Measurements from ENCODE around the gene ZNF565. TPM values are rescaled to one million over a fixed set of nuclear protein-coding genes. Genes with fewer than 3 reads are reported as not detected.

ZNF565 gene
- total and polyA plus RNA-seq, 2 of the 13 experiments (the other 11 are each of a cell fraction or from before 2014, with no cell fraction given) = 1.8 to 5.2 TPM

DNA sequence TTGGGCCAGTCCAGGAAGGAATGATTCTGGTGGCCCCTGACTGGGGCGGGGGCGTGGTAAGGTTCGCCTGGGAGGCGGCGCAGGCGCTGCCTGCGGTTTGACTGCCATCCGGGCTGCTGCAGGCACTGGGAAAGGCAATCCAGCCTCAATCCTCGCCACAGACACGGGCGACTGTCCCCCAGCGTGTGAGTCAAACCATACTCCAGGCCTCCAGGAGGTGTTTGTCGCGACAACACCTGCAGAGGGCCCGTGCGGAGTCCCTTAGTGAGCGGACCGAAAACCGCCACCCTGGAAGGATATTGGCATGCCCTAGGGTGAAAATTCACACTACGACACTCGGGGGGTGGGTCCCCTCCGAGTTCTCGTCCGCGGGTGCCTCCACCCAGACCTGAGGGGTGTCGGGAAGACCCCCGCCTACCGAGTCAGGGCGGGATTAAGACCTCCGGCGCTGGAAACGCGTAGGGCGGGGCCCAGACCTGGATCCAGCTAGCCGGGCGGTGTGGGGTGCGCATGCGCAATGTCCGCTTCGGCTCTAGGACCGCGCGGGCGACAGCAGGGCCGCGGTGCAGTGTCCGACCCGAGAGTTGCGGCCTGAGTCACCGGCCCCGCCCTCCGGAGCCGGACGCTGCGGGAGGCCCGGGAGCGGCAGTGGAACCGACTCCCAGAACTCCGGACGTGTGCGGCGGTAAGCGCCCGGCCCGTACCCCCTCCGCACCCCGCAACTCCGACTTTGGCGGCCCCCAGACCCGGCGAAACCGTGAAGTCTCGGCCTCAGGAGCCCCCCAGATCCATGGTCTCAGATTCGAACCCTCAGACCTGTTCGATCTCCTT is 74.8 kb downstream of the ZNF565 start, which contains the start of gene CAPNS1 (continued):
- TF ChIP-seq CREM (IDR thresholded peaks at IDR 0.05) (no peak; the same call in 1 of the 2 replicates), CREM (CRISPR knock-in tag; IDR thresholded peaks at IDR 0.05) (no peak), ZNF205 (CRISPR knock-in tag; IDR thresholded peaks at IDR 0.05) (peak; percentile 60; the same call in 1 of the 2 replicates), NFE2 (CRISPR knock-in tag; IDR thresholded peaks at IDR 0.05) (no peak), ZNF775 (CRISPR knock-in tag; IDR thresholded peaks at IDR 0.05; ENCODE audit: borderline replicate concordance) (0 out of 2 replicates have a peak, but pooled peaks have one; percentile 49), ARHGAP35 (CRISPR knock-in tag; IDR thresholded peaks at IDR 0.05; ENCODE audit: borderline replicate concordance) (peak; percentile 10; the same call in 1 of the 2 replicates), ZNF703 (CRISPR knock-in tag; IDR thresholded peaks at IDR 0.05; ENCODE audit: borderline replicate concordance) (no peak), THAP11 (CRISPR knock-in tag; IDR thresholded peaks at IDR 0.05) (peak; percentile 87), KLF11 (CRISPR knock-in tag; IDR thresholded peaks at IDR 0.05) (peak; percentile 71; the same call in 1 of the 2 replicates), EED (CRISPR knock-in tag; IDR thresholded peaks at IDR 0.05) (no peak), POLR2A (IDR thresholded peaks at IDR 0.05; ENCODE audit: insufficient read depth in 1 of 2, low read depth in 2 of 2, low read length in 2 of 2) (peak; percentile 60 to 86; a peak in 3 of 4 replicates), TOPORS (CRISPR knock-in tag; IDR thresholded peaks at IDR 0.05) (0 out of 2 replicates have a peak, but pooled peaks have one; percentile 63)
- TF ChIP-seq, protein P1, sequence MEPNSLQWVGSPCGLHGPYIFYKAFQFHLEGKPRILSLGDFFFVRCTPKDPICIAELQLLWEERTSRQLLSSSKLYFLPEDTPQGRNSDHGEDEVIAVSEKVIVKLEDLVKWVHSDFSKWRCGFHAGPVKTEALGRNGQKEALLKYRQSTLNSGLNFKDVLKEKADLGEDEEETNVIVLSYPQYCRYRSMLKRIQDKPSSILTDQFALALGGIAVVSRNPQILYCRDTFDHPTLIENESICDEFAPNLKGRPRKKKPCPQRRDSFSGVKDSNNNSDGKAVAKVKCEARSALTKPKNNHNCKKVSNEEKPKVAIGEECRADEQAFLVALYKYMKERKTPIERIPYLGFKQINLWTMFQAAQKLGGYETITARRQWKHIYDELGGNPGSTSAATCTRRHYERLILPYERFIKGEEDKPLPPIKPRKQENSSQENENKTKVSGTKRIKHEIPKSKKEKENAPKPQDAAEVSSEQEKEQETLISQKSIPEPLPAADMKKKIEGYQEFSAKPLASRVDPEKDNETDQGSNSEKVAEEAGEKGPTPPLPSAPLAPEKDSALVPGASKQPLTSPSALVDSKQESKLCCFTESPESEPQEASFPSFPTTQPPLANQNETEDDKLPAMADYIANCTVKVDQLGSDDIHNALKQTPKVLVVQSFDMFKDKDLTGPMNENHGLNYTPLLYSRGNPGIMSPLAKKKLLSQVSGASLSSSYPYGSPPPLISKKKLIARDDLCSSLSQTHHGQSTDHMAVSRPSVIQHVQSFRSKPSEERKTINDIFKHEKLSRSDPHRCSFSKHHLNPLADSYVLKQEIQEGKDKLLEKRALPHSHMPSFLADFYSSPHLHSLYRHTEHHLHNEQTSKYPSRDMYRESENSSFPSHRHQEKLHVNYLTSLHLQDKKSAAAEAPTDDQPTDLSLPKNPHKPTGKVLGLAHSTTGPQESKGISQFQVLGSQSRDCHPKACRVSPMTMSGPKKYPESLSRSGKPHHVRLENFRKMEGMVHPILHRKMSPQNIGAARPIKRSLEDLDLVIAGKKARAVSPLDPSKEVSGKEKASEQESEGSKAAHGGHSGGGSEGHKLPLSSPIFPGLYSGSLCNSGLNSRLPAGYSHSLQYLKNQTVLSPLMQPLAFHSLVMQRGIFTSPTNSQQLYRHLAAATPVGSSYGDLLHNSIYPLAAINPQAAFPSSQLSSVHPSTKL (CRISPR knock-in tag; IDR thresholded peaks at IDR 0.05) = peak; percentile 59; the same call in 1 of the 2 replicates
- TF ChIP-seq, protein P2, sequence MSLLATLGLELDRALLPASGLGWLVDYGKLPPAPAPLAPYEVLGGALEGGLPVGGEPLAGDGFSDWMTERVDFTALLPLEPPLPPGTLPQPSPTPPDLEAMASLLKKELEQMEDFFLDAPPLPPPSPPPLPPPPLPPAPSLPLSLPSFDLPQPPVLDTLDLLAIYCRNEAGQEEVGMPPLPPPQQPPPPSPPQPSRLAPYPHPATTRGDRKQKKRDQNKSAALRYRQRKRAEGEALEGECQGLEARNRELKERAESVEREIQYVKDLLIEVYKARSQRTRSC (CRISPR knock-in tag; IDR thresholded peaks at IDR 0.05; ENCODE audit: low read depth) = no peak
- TF ChIP-seq, protein P3, sequence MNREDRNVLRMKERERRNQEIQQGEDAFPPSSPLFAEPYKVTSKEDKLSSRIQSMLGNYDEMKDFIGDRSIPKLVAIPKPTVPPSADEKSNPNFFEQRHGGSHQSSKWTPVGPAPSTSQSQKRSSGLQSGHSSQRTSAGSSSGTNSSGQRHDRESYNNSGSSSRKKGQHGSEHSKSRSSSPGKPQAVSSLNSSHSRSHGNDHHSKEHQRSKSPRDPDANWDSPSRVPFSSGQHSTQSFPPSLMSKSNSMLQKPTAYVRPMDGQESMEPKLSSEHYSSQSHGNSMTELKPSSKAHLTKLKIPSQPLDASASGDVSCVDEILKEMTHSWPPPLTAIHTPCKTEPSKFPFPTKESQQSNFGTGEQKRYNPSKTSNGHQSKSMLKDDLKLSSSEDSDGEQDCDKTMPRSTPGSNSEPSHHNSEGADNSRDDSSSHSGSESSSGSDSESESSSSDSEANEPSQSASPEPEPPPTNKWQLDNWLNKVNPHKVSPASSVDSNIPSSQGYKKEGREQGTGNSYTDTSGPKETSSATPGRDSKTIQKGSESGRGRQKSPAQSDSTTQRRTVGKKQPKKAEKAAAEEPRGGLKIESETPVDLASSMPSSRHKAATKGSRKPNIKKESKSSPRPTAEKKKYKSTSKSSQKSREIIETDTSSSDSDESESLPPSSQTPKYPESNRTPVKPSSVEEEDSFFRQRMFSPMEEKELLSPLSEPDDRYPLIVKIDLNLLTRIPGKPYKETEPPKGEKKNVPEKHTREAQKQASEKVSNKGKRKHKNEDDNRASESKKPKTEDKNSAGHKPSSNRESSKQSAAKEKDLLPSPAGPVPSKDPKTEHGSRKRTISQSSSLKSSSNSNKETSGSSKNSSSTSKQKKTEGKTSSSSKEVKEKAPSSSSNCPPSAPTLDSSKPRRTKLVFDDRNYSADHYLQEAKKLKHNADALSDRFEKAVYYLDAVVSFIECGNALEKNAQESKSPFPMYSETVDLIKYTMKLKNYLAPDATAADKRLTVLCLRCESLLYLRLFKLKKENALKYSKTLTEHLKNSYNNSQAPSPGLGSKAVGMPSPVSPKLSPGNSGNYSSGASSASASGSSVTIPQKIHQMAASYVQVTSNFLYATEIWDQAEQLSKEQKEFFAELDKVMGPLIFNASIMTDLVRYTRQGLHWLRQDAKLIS (CRISPR knock-in tag; IDR thresholded peaks at IDR 0.05) = no peak
- TF ChIP-seq, protein P4, sequence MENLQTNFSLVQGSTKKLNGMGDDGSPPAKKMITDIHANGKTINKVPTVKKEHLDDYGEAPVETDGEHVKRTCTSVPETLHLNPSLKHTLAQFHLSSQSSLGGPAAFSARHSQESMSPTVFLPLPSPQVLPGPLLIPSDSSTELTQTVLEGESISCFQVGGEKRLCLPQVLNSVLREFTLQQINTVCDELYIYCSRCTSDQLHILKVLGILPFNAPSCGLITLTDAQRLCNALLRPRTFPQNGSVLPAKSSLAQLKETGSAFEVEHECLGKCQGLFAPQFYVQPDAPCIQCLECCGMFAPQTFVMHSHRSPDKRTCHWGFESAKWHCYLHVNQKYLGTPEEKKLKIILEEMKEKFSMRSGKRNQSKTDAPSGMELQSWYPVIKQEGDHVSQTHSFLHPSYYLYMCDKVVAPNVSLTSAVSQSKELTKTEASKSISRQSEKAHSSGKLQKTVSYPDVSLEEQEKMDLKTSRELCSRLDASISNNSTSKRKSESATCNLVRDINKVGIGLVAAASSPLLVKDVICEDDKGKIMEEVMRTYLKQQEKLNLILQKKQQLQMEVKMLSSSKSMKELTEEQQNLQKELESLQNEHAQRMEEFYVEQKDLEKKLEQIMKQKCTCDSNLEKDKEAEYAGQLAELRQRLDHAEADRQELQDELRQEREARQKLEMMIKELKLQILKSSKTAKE (CRISPR knock-in tag; IDR thresholded peaks at IDR 0.05; ENCODE audit: borderline replicate concordance) = no peak

Measured in HepG2 (cell line).